Inflammatory macrophage (primary cell): Measurements from ENCODE around the gene VEPH1.

Experiments
- DNase-seq, 2 donors: peaks; one replicate each; pipeline ENCODE4 v3.0.0-alpha.2; 2020 to 2022

VEPH1 gene

GRCh38 chr3:157522648-157523047 lies 19.4 kb upstream of the VEPH1 start:
- DNase-seq, result no peak

DNA sequence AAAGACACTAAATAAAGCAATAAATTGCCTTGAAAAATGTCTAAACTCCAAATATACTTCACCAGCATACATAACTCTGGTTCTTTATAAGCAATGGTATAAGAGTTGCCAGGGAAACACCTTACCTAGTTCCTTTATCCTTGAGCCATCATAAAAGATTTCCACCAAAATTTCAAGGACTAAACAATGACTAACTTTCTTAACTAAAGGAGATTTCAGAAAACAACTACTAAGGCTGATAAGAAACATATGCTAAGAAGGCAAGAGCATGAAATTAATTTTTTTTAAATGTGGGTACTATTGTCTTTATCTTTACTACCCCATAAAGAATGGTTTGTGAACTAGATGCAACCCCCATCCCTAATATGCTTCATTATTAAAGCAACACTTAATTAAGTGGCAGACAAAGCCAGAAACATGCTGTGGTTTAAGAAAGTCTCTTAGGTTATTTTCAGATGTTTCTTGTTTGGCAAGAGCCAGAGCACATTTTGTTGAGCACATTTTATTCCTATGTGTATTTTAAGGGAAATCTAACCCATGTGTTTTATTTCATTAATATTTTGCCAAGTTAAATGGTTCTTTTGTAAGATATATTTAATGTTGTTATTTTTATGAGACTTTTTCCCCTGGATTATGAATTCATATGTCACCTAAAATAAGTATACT lies 17.4 kb upstream of the VEPH1 start:
- DNase-seq, result no peak

- no peak for DNase-seq
Measured at GRCh38 chr3:157518881-157519280, 15.7 kb upstream of the VEPH1 start.

GRCh38 chr3:157516928-157517327 lies 13.7 kb upstream of the VEPH1 start:
- DNase-seq, result no peak

- no peak for DNase-seq
Measured at GRCh38 chr3:157515398-157515797, 12.2 kb upstream of the VEPH1 start.

- no peak for DNase-seq
Measured at GRCh38 chr3:157514371-157514895, 11.2 kb upstream of the VEPH1 start.

- DNase-seq, result no peak
Measured at GRCh38 chr3:157513585-157513984, 10.4 kb upstream of the VEPH1 start.

DNA sequence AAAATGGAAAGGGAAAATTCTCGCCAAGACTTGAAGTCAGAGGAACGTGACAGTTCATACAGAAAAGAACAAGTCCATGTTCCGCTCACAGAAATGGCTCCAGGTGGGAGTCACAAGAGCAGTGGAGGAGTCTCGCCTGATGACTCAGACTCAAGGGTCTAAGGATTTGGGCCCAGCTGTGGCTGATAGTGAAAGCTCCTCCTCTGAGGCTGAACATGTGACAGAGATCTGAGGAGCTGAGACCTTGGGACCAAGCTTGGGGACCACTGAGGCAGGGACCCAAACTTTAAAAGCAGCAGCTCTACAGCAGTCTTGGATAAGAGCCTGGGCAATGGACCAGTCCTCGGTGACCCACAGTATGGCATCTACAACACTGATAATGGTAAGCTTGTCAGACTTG lies 9.3 kb upstream of the VEPH1 start:
- no peak for DNase-seq

DNA sequence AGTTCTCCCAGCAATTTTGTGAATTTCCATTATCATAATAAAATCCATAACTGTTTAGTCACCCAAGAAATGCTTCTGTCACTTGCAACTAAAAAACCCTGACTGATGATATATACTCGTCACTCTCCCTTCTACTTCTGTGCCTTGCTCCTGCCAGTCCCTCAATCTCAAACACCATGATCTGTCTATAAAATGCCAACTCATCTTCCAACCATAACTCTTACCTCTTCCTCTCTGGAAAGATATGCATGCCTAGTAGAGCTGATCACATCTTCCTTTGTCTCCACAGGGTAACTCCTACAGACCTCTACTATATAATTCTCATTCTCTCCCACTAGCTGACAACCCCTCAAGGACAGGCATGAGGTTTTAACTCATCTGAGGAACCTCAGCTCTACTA lies 5.2 kb upstream of the VEPH1 start:
- no peak for DNase-seq

DNA sequence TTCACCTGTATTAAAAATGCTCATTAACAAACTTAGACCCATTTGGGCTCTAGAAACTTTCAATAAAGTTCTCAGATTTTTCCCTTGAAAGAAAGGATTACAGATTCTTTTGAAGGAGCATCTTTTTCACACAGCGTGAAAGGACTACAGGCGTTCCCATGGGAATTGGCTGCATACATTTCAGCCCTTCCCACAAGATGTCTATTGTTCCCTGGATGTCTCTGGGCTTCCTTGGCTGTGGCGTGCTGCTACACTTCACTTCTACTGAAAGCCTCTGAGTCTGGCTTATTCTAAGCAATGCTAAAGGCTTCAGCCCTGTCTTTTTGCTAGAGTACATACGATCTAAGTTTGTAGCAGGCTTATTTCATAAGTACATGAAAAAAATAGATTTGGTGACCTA lies 1.4 kb downstream of the VEPH1 start:
- DNase-seq, result no peak

DNA sequence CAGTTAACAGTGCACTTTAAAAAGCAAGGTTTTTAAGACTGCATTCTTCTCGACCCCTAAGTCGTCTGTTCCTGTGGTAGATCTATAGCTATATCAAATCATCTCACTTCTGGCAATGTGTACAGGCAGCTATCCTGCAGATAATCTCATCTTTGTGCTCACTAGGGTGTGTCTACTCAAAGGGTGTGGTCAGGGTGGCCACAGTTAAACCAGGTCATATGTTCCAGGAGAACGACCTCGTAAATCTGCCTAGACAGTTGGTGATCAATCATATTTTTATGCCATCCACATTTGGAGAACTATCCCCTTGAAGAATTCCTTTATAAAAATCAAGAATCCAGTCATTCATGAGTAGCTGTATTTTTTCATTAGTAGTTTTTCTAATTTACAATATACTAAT lies 3.0 kb downstream of the VEPH1 start:
- no peak for DNase-seq

GRCh38 chr3:157499342-157499963 lies 3.8 kb downstream of the VEPH1 start:
- no peak for DNase-seq

GRCh38 chr3:157498371-157498770 lies 4.8 kb downstream of the VEPH1 start:
- no peak for DNase-seq

DNA sequence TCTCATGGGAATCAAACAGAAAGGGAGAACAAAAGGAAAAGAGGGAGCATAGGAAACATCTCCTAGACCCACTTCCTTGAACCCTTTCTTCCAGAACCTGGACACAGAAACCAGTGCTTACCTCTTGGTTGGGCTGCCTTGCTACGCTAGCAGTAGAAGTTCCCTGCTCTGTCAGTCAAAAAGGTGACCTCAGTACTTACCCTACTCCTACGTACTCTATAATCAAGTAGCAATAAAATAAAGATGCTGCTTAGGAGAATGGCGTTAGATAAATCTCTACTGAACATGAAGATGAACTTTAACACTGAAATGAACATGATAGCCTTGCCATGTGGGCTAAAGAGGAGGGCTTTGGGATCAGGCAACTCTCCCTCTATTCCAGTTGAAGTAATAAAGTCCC lies 7.4 kb downstream of the VEPH1 start:
- DNase-seq, result no peak

DNA sequence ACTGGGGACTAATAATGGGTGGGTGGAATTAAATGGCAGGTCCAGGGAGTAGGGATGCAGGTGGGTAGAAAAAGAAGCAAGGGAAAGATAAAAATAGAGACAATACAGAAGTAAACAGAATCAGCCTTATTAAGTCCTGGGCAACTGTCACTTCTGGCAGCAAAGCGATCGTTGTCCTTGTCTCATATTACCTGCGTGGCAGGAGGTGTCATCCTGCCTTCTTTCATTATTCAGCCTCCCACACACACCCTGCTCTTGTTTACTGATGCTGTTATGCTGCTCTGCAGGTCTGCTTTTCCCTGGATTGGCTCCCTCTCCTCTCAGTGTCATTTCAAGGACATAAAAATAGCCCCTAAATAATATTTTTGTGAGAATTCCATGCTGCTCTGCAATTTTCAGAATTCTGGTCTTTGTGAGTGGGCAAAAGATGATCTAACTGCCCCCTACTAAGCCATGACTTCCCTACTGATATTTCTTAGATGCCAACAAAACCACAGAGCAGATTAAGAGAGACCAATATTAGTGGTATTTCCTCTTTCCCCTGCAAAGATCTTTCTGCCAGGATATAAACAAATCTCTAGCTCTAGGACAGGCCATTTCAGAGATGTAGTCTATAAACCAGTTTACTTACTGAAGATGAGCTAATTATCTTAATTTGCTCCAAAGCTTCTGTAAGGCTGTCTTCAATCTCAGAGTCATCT lies 8.5 kb downstream of the VEPH1 start:
- DNase-seq, result peak; percentile 8 to 9

DNA sequence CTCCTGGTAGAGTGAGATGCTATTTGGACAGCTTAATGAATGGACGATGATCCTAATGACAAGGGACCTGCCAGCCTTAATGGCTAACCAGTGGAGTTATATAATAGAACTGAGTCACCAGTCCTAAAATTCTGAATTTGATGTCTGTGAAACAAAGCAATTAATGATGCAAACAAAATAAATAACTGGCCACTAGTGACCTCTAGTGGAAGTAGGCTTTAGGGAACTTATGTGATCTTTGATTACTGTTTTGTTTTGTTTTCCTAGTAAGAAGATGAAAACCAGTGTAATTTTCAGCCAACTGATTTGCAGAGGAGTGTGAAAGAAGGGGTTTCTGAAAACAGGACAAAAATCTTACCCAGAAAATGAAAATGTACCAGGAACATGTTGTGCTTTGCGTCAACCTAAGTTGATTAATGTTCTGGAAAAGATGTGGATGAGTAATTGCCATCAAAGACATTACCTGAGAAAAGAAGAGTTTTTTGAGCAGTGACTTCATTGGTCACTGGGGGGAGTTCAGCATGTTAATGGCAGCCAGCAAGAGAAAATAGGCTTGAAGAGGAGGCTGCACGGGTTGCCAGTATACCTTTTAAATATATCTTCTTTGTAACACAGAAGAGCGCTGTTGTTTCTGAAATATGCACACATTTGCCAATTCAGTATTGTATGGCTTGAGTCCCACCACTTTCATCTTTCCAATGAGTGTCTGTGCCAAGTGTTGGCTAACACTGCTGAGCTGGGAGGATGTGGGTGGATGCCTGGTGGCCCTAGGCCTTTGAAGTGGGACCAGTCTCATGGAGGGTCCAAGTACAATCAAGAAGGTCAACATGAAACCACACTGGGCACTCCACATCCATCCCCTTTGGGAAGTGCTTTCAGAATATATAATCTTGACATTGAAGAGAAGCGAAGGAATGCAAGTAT lies 9.3 kb downstream of the VEPH1 start:
- peak; percentile 48 to 75 for DNase-seq

GRCh38 chr3:157491136-157491535 lies 12.1 kb downstream of the VEPH1 start:
- DNase-seq, result no peak

- no peak for DNase-seq
Measured at GRCh38 chr3:157488144-157488543, 15.1 kb downstream of the VEPH1 start.

- peak in 1 of 2 donors; percentile 39 for DNase-seq
Measured at GRCh38 chr3:157487339-157487738, 15.9 kb downstream of the VEPH1 start.

DNA sequence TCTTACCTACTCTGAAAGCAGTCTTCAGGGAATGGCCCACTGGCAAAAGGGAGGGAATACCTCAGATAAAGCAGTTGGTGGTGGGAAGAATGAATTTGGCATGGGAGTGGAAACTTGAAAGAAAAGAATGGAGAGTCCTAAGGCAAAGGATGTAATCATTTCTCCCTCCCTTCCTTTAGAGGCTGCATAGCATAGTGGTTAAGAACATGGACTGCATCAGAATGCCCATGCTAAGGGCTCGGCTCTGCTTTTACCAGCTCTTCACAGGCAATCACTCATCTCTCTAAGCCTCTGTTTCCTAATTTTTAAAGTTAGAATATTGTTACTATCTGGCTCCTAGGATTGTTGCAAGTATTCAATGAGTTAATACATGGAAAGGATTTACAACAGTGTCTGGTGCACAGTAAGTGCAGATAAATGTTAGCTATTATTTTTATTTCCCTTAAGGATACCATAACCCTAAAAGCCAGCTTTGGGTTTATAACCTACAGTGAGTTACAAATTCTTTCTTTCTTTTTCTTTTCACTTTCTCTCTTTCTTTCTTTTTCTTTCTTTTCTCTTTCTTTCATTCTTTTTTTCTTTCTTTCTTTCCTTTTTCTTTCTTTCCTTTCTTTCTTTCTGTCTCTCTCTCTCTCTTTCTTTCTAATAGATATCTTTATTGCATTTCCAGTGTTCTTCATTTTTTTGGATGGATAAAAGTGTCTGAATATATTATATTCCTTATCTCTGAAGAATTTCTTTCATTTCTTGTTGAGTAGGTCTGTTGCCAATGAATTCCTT lies 23.6 kb downstream of the VEPH1 start:
- no peak for DNase-seq

DNA sequence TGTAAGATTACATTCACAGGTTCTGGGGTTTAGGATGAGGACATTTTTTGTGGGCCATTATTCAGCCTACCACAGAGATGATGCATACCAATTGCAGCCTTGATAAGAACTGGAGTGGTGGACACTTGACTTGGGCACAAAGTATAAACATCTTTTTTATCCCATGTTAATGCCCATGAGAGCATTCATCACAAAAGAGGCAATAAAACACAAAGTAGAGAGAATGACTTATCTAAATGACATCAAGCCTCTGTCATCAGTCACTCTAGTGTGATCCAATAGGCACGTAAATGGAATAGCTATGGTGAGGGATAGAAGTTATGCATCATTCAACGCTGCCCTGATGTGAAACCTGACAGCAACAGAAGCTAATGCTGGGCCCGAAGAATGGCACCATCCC lies 25.8 kb downstream of the VEPH1 start:
- DNase-seq, result no peak

GRCh38 chr3:157475921-157476414 lies 27.2 kb downstream of the VEPH1 start:
- DNase-seq, result no peak
